T-helper 17 cell (primary cell): ENCODE measurements around the gene CAPZB. TPM values are rescaled to one million over a fixed set of nuclear protein-coding genes. Genes with fewer than 3 reads are reported as not detected.

ENCODE experiments used
- ATAC-seq: fragments of 150-1000 bp; cut with Tn5 transposase; 2 replicates; pipeline ENCODE4 v1.10.0; 2021; ENCODE audit warnings: mild to moderate bottlenecking, moderate library complexity
- DNase-seq, 3 donors: peaks; one replicate each; pipeline versions ENCODE4 v3.0.0 to v3.0.0-alpha.2; 2020 to 2021
- H3K9me3 ChIP-seq: one replicate; pipeline ENCODE4 v1.7.0; 2013; ENCODE audit warnings: low read length, mild to moderate bottlenecking; ENCODE audit not compliant: control insufficient read depth, poor library complexity, severe bottlenecking
- H3K27ac Mint-ChIP-seq: one replicate; pipeline ENCODE4 v1.8.0; 2022; ENCODE audit warnings: mild to moderate bottlenecking, moderate library complexity, mixed read lengths
- H3K27me3 Mint-ChIP-seq: one replicate; pipeline ENCODE4 v1.8.0; 2022; ENCODE audit warnings: mixed read lengths
- H3K36me3 Mint-ChIP-seq: one replicate; pipeline ENCODE4 v1.8.0; 2022; ENCODE audit warnings: low read depth, mixed read lengths
- H3K4me1 Mint-ChIP-seq: one replicate; pipeline ENCODE4 v1.8.0; 2022; ENCODE audit warnings: mild to moderate bottlenecking, mixed read lengths
- H3K4me3 Mint-ChIP-seq: one replicate; pipeline ENCODE4 v1.8.0; 2022; ENCODE audit warnings: mild to moderate bottlenecking, moderate library complexity, mixed read lengths
- total RNA-seq, 4 donors: library from RNA in 2 of 4; stranded (reverse) in 2 of 4; gene quantifications; one replicate each; pipeline ENCODE4 v1.2.3 and lab custom pipeline; 2022 to 2026

The CAPZB gene
- total RNA-seq, 2 donors from 2014 or later, result 320 to 330 TPM

DNA sequence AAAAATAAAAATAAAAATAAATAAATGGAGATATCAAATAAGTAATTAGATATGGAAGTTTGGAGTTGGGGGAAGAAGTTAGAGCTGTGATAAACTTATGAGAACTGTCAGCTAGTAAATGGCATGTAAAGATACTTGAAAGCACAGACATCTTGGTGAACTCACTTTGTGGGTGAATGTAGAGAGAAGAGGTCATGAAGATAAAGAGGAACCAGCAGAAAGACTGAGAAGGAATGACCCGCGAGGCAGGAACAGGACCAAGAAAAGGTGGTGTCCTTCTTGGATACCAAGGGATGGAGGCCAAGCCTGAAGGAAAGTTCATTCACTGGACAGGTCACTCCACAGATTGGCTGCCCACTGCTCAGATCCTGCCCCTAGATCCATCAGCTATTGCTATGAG is 4.7 kb upstream of the CAPZB start:
- H3K27me3 Mint-ChIP-seq, result no peaks in the 10 kb centered on the region
- no peak overlapping the region for H3K27ac Mint-ChIP-seq
- no peak overlapping the region for H3K4me3 Mint-ChIP-seq
- H3K36me3 Mint-ChIP-seq, result no peaks in the 10 kb centered on the region
- H3K9me3 ChIP-seq, result no peaks in the 10 kb centered on the region
- H3K4me1 Mint-ChIP-seq, result peaks cover 41% of the 10 kb centered on the region
- ATAC-seq (no peak), DNase-seq (no peak)

DNA sequence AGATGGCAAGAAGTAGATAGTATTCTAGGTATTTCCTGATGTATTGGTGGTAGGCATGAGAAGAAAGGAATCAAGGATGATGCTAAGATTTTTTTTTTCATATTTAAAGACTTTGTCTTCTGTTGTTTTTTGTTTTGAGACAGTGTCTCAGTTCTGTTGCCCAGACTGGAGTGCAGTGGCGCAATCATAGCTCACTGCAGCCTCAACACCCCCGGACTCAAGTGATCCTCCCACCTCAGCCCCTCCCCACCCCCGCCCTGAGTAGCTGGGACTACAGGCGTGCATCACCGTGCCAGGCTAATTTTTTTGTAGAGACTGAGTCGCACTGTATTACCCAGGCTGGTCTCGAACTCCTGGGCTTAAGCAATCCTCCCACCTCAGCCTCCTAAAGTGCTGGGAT is 2.8 kb upstream of the CAPZB start:
- DNase-seq, result no peak
- ATAC-seq, result no peak
- H3K27ac Mint-ChIP-seq, result peak overlapping the region; percentile 91
- no peak overlapping the region for H3K4me3 Mint-ChIP-seq
- no peaks in the 10 kb centered on the region for H3K27me3 Mint-ChIP-seq
- H3K4me1 Mint-ChIP-seq, result peaks cover 50% of the 10 kb centered on the region
- H3K36me3 Mint-ChIP-seq, result peaks cover under 1% of the 10 kb centered on the region
- H3K9me3 ChIP-seq, result no peaks in the 10 kb centered on the region

DNA sequence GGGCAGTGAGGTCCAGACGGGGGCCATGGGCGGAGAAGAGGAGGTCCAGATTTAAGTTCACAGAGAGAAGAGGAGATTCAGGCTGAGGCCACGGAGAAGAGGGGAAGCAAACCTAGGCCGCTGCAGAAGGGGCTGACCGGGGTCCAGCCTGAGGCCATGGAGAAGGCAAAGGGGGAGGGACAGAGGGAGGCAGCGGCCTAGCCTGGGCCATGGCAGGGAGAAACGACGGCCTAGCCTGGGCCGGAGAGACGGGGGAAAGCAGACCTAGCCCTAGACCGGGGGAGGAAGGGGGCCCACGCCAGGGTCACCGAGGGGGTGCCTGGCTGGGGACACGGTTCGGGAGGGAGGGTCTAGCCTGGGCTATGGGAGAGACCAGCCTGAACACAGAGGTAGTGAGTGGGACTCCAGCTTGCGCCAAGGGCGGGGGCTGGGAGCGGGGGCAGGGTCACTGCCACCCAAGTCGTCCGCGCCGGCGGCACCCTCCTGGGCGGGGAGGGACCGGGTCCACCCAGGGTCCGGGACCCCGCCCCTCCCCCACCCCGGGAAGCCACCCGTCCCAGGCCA is 459 bp downstream of the CAPZB start:
- Mint-ChIP-seq H3K27ac (peak overlapping the region; percentile 96), H3K27me3 (no peaks in the 10 kb centered on the region), H3K4me3 (peak overlapping the region; percentile 97), H3K4me1 (peaks cover 61% of the 10 kb centered on the region), H3K36me3 (peaks cover 2% of the 10 kb centered on the region)
- no peak for ATAC-seq
- H3K9me3 ChIP-seq, result no peaks in the 10 kb centered on the region
- no peak for DNase-seq

GRCh38 chr1:19484338-19484797 is 971 bp downstream of the CAPZB start:
- Mint-ChIP-seq H3K36me3 (peaks cover 5% of the 10 kb centered on the region), H3K27ac (peak overlapping the region; percentile 96), H3K4me1 (peaks cover 66% of the 10 kb centered on the region), H3K4me3 (peak overlapping the region; percentile 97), H3K27me3 (no peaks in the 10 kb centered on the region)
- no peaks in the 10 kb centered on the region for H3K9me3 ChIP-seq
- DNase-seq (no peak), ATAC-seq (no peak)

GRCh38 chr1:19483691-19484090 is 1.6 kb downstream of the CAPZB start:
- Mint-ChIP-seq H3K4me1 (peaks cover 67% of the 10 kb centered on the region), H3K36me3 (peaks cover 5% of the 10 kb centered on the region), H3K27ac (peak overlapping the region; percentile 96), H3K27me3 (no peaks in the 10 kb centered on the region), H3K4me3 (peak overlapping the region; percentile 97)
- DNase-seq (no peak), ATAC-seq (no peak)
- no peaks in the 10 kb centered on the region for H3K9me3 ChIP-seq

GRCh38 chr1:19483261-19483660 is 2.1 kb downstream of the CAPZB start:
- Mint-ChIP-seq H3K27me3 (no peaks in the 10 kb centered on the region), H3K27ac (peak overlapping the region; percentile 96), H3K4me3 (peak overlapping the region; percentile 97), H3K36me3 (peaks cover 5% of the 10 kb centered on the region), H3K4me1 (peaks cover 67% of the 10 kb centered on the region)
- no peaks in the 10 kb centered on the region for H3K9me3 ChIP-seq
- ATAC-seq (no peak), DNase-seq (peak in 1 of 3 donors; percentile 19)

DNA sequence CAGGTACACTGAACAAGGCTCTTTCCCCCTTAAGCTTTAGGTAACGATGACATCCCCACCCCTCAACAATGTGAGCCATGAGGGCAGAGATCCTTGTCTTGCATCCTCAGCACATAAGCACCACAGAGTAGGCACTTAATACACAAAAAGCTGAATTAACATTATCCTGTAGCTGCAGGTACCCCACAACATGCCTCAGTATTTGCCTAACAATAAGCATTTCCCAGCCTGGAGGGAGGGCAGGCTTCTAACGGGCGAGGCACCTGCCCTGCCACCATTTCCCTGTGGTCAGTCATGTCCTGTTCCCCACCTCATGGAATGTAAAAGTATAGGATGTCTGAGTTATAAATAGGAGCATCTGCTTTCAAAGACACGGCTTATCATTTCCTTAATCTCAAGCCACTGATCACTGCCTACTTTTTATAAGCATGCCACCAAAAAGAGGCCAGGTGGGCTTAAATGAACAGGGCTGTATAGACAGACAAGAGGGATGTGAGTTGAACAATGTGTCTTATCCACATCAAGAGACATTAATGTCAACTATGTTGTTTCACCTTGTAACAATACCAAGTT is 3.4 kb downstream of the CAPZB start:
- H3K9me3 ChIP-seq, result no peaks in the 10 kb centered on the region
- ATAC-seq (no peak), DNase-seq (no peak)
- Mint-ChIP-seq H3K4me3 (peak overlapping the region; percentile 97), H3K27ac (peak overlapping the region; percentile 96), H3K36me3 (peaks cover 5% of the 10 kb centered on the region), H3K4me1 (peaks cover 68% of the 10 kb centered on the region), H3K27me3 (no peaks in the 10 kb centered on the region)

DNA sequence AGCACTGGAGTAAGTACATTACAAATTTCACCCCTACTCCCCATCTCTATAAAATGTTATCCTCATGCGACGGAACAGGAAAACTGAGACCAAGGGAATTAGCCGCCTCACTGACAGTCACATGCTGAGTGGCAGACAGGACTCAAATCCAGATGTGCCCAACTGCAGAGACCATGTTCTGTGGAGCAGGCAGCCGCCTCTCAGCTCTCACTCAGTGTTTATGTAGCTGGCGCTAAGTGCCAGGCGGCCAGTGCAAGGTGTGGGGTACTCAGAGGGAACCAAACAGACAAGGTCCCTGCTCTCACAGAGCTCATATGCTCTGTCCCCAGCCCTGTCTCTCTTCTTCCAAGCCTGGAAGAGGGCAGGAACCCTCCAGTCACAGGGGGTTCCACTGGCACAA is 5.1 kb downstream of the CAPZB start:
- peak overlapping the region; percentile 94 for H3K27ac Mint-ChIP-seq
- H3K9me3 ChIP-seq, result no peaks in the 10 kb centered on the region
- DNase-seq (no peak), ATAC-seq (no peak)
- H3K36me3 Mint-ChIP-seq, result peaks cover 5% of the 10 kb centered on the region
- peak overlapping the region; percentile 80 for H3K4me3 Mint-ChIP-seq
- H3K27me3 Mint-ChIP-seq, result no peaks in the 10 kb centered on the region
- peaks cover 68% of the 10 kb centered on the region for H3K4me1 Mint-ChIP-seq

DNA sequence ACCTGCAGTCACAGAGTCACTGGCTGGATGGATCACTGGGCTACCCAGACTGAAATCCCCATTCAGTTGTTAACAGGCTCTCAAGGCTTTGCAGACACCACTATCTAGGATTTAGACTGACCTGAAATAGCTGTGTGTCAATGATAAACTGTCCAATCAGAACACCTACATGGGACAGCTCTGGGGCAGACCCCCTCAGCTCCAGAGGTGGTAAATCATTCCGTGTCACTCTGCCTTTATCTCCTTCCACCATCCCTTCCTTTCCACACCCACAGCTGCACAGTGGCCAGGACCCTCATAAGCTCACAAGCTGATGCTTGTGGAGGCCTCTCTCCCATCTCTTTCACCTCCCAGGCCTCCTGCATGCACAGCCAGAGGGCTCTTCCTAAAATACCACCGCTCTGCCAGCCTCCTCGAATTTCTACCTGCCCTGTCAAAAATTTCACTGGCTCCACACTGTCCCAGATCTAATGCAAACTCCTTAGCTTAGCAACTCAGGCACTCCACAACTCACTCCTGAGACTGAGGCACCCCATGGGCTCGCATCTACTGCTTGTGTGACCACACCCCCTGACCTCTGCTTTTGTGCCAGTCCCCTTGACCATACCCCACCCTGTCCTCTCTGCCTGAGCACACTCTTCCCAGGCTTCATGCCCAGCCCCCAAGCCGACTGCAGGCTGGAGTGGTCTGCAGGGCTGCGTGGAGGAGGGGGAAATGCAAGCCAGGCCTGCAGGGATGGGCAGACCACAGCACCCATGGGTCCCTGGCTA is 5.8 kb downstream of the CAPZB start:
- H3K4me1 Mint-ChIP-seq, result peaks cover 75% of the 10 kb centered on the region
- H3K36me3 Mint-ChIP-seq, result peaks cover 5% of the 10 kb centered on the region
- no peaks in the 10 kb centered on the region for H3K9me3 ChIP-seq
- ATAC-seq, result no peak
- no peak for DNase-seq
- H3K4me3 Mint-ChIP-seq, result peak overlapping the region; percentile 80
- peak overlapping the region; percentile 94 for H3K27ac Mint-ChIP-seq
- H3K27me3 Mint-ChIP-seq, result no peaks in the 10 kb centered on the region

- ATAC-seq (no peak), DNase-seq (no peak)
- Mint-ChIP-seq H3K36me3 (peaks cover 5% of the 10 kb centered on the region), H3K27ac (peak overlapping the region; percentile 94), H3K4me3 (peak overlapping the region; percentile 91), H3K27me3 (no peaks in the 10 kb centered on the region), H3K4me1 (peaks cover 71% of the 10 kb centered on the region)
- no peaks in the 10 kb centered on the region for H3K9me3 ChIP-seq
Measured at GRCh38 chr1:19478322-19478721, 7.0 kb downstream of the CAPZB start.

DNA sequence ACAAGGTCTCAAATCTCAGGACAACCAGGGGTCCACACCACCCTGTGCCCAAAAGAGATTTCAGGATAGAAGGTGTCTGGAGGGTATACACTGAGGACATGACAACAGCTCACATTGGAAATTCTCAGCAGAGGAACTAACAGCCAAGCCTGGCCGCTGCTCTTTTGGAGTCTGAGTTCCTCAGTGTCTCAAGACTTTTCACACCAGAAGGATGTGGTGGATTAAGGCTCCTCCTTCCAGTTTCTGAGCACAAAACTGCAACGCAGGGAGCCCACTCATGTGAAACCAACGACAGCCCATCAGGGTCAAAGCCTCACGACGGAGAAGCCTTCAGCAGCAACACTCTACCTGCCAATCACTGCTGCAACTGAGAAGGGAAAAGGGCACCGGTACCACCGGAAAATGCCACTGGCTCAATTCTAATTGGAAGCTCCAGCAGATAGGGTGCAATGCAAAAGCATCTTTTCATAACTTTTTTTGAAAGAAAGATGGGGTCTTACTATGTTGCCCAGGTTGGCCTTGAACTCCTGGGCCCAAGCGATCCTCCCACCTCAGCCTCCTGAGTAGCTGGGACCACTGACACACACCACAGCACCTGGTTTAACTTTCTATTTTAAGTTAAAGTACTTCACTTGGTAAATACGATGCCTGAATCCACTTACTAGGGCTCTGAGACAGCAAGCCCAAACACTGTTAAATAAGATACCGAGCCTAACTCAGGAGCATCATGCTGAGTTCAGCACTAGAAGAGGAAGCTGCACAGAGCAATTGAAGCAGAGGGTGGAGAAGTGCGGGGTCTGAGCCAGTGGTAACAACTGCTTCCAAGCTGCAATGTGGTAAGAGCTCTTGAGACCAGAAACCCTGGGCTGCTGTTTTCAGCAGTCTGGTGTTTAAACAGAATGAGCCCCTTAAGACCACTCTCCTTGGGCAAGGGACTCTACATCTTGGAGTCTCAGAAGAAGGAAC is 7.8 kb downstream of the CAPZB start:
- peak; percentile 47 for ATAC-seq

GRCh38 chr1:19476450-19477190 is 8.7 kb downstream of the CAPZB start:
- Mint-ChIP-seq H3K4me3 (peak overlapping the region; percentile 91), H3K27me3 (no peaks in the 10 kb centered on the region), H3K36me3 (peaks cover 3% of the 10 kb centered on the region), H3K4me1 (peaks cover 61% of the 10 kb centered on the region), H3K27ac (peak overlapping the region; percentile 94)
- ATAC-seq, result peak; percentile 82
- H3K9me3 ChIP-seq, result no peaks in the 10 kb centered on the region
- DNase-seq, result peak; percentile 37 to 56 (median 49)

More for the DNA sequence above, 7.8 kb downstream of the CAPZB start:
- peaks cover 3% of the 10 kb centered on the region for H3K36me3 Mint-ChIP-seq
- H3K4me1 Mint-ChIP-seq, result peaks cover 64% of the 10 kb centered on the region
- peak overlapping the region; percentile 91 for H3K4me3 Mint-ChIP-seq
- H3K27ac Mint-ChIP-seq, result peak overlapping the region; percentile 94
- DNase-seq, result no peak
- H3K27me3 Mint-ChIP-seq, result no peaks in the 10 kb centered on the region
- H3K9me3 ChIP-seq, result no peaks in the 10 kb centered on the region
